Keratinocyte (primary cell): ENCODE results near the gene UTY. TPM values are rescaled to one million over a fixed set of nuclear protein-coding genes. Genes with fewer than 3 reads are reported as not detected.

ENCODE experiments used
- DNase-seq: peaks from one replicate; pipeline ENCODE4 v3.0.0-alpha.2; 2011; ENCODE audit warnings: low read depth, missing footprints, low spot score
- FAIRE-seq: peaks from 2 replicates; lab custom pipeline; 2011; peaks lifted over from hg19 to GRCh38; lab: Jason Lieb, UNC
- H2AFZ ChIP-seq: 2 replicates; pipeline ENCODE4 v1.6.0; 2012; ENCODE audit warnings: low read length, control low read depth, inconsistent platforms; ENCODE audit not compliant: control insufficient read depth
- H3K27ac ChIP-seq: 2 replicates; pipeline ENCODE4 v1.5.1; 2011; ENCODE audit warnings: low read length; ENCODE audit not compliant: control insufficient read depth, insufficient read depth
- H3K27me3 ChIP-seq: 3 replicates; pipeline ENCODE4 v1.6.0; 2011; ENCODE audit warnings: low read length; ENCODE audit not compliant: control insufficient read depth, insufficient read depth; ENCODE audit errors: extremely low read depth
- H3K36me3 ChIP-seq, 2 experiments: 2 replicates in 1 of 2; 3 replicates in 1 of 2; pipeline ENCODE4 v1.5.1; 2011; ENCODE audit warnings: low read length in 2 of 2, mild to moderate bottlenecking in 1 of 2; ENCODE audit not compliant: control insufficient read depth in 2 of 2, insufficient read depth in 2 of 2; ENCODE audit errors: extremely low read depth in 1 of 2
- H3K4me1 ChIP-seq: 3 replicates; pipeline ENCODE4 v1.5.1; 2011; ENCODE audit warnings: low read length; ENCODE audit not compliant: control insufficient read depth, insufficient read depth; ENCODE audit errors: extremely low read depth
- H3K4me2 ChIP-seq: 3 replicates; pipeline ENCODE4 v1.6.0; 2011; ENCODE audit warnings: low read depth, low read length; ENCODE audit not compliant: control insufficient read depth, insufficient read depth; ENCODE audit errors: extremely low read depth
- H3K4me3 ChIP-seq, 3 experiments: fragments of 200-600 bp in 1 of 3; sonication (generic) in 1 of 3; 2 replicates in 2 of 3; 3 replicates in 1 of 3; pipeline ENCODE4 v1.5.1; 2011 to 2016; ENCODE audit warnings: low read length in 3 of 3, mild to moderate bottlenecking in 3 of 3, control low read depth in 2 of 3, inconsistent platforms in 1 of 3, low read depth in 1 of 3, mixed read lengths in 1 of 3, mixed run types in 1 of 3, moderate library complexity in 1 of 3; ENCODE audit not compliant: control insufficient read depth in 2 of 3, insufficient read depth in 2 of 3; ENCODE audit errors: extremely low read depth in 1 of 3
- H3K79me2 ChIP-seq: 2 replicates; pipeline ENCODE4 v1.6.0; 2012; ENCODE audit warnings: low read length; ENCODE audit not compliant: control insufficient read depth, insufficient read depth
- H3K9ac ChIP-seq: 3 replicates; pipeline ENCODE4 v1.6.0; 2011; ENCODE audit warnings: low read length; ENCODE audit not compliant: control insufficient read depth, insufficient read depth; ENCODE audit errors: extremely low read depth
- H3K9me1 ChIP-seq: 3 replicates; pipeline ENCODE4 v1.6.0; 2011; ENCODE audit warnings: low read length; ENCODE audit not compliant: control insufficient read depth, insufficient read depth; ENCODE audit errors: extremely low read depth
- H3K9me3 ChIP-seq: 2 replicates; pipeline ENCODE4 v1.5.1; 2012; ENCODE audit warnings: low read depth, low read length; ENCODE audit not compliant: control insufficient read depth
- H4K20me1 ChIP-seq: 3 replicates; pipeline ENCODE4 v1.6.0; 2011; ENCODE audit warnings: low read length; ENCODE audit not compliant: control insufficient read depth, insufficient read depth; ENCODE audit errors: extremely low read depth
- EZH2 ChIP-seq: IDR thresholded peaks from one replicate; pipeline ENCODE4 v1.6.1; 2012; ENCODE audit warnings: inconsistent platforms, mild to moderate bottlenecking, low read length, moderate library complexity
- dilution Hi-C: fragments of 300-500 bp; cut with MboI; formaldehyde crosslinking; loops from one replicate; pipeline ENCODE4 v1.7.0; 2020; ENCODE audit warnings: low sequenced_read_pairs; ENCODE audit not compliant: extremely low pct_ligation_motif_present
- polyA plus RNA-seq, 5 experiments: library from polyadenylated mRNA; depleted of rRNA in 3 of 5; stranded (reverse) in 3 of 5; stranded (forward) in 1 of 5; unstranded in 1 of 5; fragments of >200 nt; gene quantifications; 1 replicate in 1 of 5; 2 replicates in 3 of 5; 3 replicates in 1 of 5; pipeline versions ENCODE4 v1.2.1 to v1.2.3, GENCODE V29; 2011 to 2012; ENCODE audit warnings: missing spikeins in 2 of 5, low read depth in 1 of 5, low replicate concordance in 1 of 5
- TF ChIP-seq, protein P1 (sequence below), 3 experiments: IDR thresholded peaks in 1 of 3; conservative IDR thresholded peaks in 1 of 3; optimal IDR thresholded peaks in 1 of 3; 2 replicates in 2 of 3; 3 replicates in 1 of 3; pipeline versions ENCODE3 to v1.5.1; 2011; ENCODE audit warnings: low read length in 3 of 3, mild to moderate bottlenecking in 3 of 3, moderate library complexity in 2 of 3, control low read depth in 1 of 3, inconsistent platforms in 1 of 3; ENCODE audit not compliant: insufficient read depth in 2 of 3; ENCODE audit errors: extremely low read depth in 1 of 3

UTY gene
- polyA plus RNA-seq, 1 donor (not counting 4 experiments of a cell fraction or from before 2014, with no cell fraction given): not detected

DNA sequence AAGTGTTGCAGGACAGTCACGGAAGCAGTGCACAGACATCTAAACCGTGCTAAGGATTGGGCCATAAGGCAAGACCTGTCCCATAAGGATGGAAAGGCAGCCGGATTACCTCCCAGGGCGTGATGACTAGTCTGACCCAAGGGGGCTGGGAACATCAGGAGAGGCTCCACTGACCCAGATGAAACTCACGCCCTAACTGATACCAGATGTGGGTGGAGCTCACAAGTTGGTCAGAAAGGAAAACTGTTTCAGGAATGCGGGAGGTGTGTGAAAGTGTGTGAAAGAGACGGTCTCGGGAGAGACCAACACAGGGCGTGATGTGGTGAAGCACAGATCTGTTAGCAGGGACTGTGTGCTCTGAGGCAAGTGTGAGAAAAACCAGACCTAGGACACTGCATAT lies 140.5 kb downstream of the UTY start:
- no peaks in the 10 kb centered on the region for H3K79me2 ChIP-seq
- TF ChIP-seq, protein P1, sequence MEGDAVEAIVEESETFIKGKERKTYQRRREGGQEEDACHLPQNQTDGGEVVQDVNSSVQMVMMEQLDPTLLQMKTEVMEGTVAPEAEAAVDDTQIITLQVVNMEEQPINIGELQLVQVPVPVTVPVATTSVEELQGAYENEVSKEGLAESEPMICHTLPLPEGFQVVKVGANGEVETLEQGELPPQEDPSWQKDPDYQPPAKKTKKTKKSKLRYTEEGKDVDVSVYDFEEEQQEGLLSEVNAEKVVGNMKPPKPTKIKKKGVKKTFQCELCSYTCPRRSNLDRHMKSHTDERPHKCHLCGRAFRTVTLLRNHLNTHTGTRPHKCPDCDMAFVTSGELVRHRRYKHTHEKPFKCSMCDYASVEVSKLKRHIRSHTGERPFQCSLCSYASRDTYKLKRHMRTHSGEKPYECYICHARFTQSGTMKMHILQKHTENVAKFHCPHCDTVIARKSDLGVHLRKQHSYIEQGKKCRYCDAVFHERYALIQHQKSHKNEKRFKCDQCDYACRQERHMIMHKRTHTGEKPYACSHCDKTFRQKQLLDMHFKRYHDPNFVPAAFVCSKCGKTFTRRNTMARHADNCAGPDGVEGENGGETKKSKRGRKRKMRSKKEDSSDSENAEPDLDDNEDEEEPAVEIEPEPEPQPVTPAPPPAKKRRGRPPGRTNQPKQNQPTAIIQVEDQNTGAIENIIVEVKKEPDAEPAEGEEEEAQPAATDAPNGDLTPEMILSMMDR (optimal IDR thresholded peaks at IDR 0.05 in 1 of 3, IDR thresholded peaks at IDR 0.05 in 1 of 3, conservative IDR thresholded peaks at IDR 0.05 in 1 of 3; ENCODE audit: extremely low read depth in 1 of 3, insufficient read depth in 2 of 3, low read length in 3 of 3): no peak
- no peak for TF ChIP-seq EZH2
- no peaks in the 10 kb centered on the region for H3K9me1 ChIP-seq
- no peaks in the 10 kb centered on the region for H3K9me3 ChIP-seq
- H3K36me3 ChIP-seq: no peaks in the 10 kb centered on the region
- no peak overlapping the region for H3K9ac ChIP-seq
- H3K4me2 ChIP-seq: no peak overlapping the region
- H3K27ac ChIP-seq: no peak overlapping the region
- no peak overlapping the region for H3K4me3 ChIP-seq
- no peaks in the 10 kb centered on the region for H4K20me1 ChIP-seq
- no peak overlapping the region for H2AFZ ChIP-seq
- dilution Hi-C loops: no loop called here
- FAIRE-seq (no peak), DNase-seq (no peak)
- H3K27me3 ChIP-seq: no peaks in the 10 kb centered on the region
- H3K4me1 ChIP-seq: no peaks in the 10 kb centered on the region

DNA sequence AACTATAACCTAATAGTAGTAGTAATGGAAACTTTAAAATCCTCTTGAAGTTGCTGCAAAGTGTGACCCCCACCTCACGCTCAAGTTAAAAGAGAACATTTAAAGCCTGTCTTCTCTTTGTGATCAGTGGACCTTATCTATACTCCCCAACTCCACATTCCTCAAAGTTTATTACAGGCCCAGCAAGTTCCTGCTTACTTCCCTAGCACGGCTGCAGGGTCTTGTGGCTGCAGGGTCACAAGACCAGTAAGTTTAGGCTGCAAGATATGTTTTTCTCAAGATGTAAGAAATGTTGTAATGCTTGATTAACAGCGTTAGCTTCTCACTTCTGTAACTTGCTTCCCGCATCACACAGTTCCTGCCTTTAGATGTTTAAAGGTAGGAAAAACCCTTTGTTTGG lies 141.1 kb downstream of the UTY start:
- Histone ChIP-seq H3K27ac (no peak overlapping the region), H3K9me1 (no peaks in the 10 kb centered on the region), H4K20me1 (no peaks in the 10 kb centered on the region), H3K9me3 (no peaks in the 10 kb centered on the region), H3K36me3 (no peaks in the 10 kb centered on the region), H3K9ac (no peak overlapping the region), H3K4me2 (no peak overlapping the region), H3K4me3 (no peak overlapping the region), H3K27me3 (no peaks in the 10 kb centered on the region), H3K4me1 (no peaks in the 10 kb centered on the region), H3K79me2 (no peaks in the 10 kb centered on the region), H2AFZ (no peak overlapping the region)
- FAIRE-seq (no peak), DNase-seq (no peak)
- no peak for TF ChIP-seq EZH2
- TF ChIP-seq, protein P1 (optimal IDR thresholded peaks at IDR 0.05 in 1 of 3, IDR thresholded peaks at IDR 0.05 in 1 of 3, conservative IDR thresholded peaks at IDR 0.05 in 1 of 3; ENCODE audit: extremely low read depth in 1 of 3, insufficient read depth in 2 of 3, low read length in 3 of 3): no peak
- dilution Hi-C loops: no loop called here
